ENCODE measurements around the gene KMO. TPM values are rescaled to one million over a fixed set of nuclear protein-coding genes. Genes with fewer than 3 reads are reported as not detected.

KMO gene
- total RNA-seq, 1 experiment from 2014 or later, result not detected

GRCh38 chr1:241482761-241483250 is 49.4 kb upstream of the KMO start:
- TF ChIP-seq, protein P1, sequence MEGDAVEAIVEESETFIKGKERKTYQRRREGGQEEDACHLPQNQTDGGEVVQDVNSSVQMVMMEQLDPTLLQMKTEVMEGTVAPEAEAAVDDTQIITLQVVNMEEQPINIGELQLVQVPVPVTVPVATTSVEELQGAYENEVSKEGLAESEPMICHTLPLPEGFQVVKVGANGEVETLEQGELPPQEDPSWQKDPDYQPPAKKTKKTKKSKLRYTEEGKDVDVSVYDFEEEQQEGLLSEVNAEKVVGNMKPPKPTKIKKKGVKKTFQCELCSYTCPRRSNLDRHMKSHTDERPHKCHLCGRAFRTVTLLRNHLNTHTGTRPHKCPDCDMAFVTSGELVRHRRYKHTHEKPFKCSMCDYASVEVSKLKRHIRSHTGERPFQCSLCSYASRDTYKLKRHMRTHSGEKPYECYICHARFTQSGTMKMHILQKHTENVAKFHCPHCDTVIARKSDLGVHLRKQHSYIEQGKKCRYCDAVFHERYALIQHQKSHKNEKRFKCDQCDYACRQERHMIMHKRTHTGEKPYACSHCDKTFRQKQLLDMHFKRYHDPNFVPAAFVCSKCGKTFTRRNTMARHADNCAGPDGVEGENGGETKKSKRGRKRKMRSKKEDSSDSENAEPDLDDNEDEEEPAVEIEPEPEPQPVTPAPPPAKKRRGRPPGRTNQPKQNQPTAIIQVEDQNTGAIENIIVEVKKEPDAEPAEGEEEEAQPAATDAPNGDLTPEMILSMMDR (conservative IDR thresholded peaks at IDR 0.05), result no peak
- Histone ChIP-seq H3K56ac (ENCODE audit: insufficient read length, low read depth, low read length) (no peak overlapping the region), H4K5ac (ENCODE audit: insufficient read length, low read depth, low read length) (no peak overlapping the region), H4K8ac (replicated peaks; ENCODE audit: insufficient read length, low read depth, low read length) (no peak overlapping the region), H2BK5ac (ENCODE audit: insufficient read length, low read length) (no peak overlapping the region), H3K9me3 (ENCODE audit: control insufficient read depth, low read depth, low read length) (no peaks in the 10 kb centered on the region), H4K20me1 (ENCODE audit: control insufficient read depth, insufficient read depth, insufficient read length) (no peaks in the 10 kb centered on the region), H2BK120ac (ENCODE audit: low read depth, low read length, poor library complexity, severe bottlenecking) (no peak overlapping the region), H3T11ph (ENCODE audit: low read length) (no peak overlapping the region), H4K91ac (ENCODE audit: insufficient read length, low read depth, low read length) (no peak overlapping the region), H3K79me1 (ENCODE audit: insufficient read depth, low read depth, low read length, poor library complexity, severe bottlenecking) (no peaks in the 10 kb centered on the region), H3K4me1 (ENCODE audit: insufficient read depth, low read length) (no peaks in the 10 kb centered on the region), H3K14ac (ENCODE audit: insufficient read depth, low read length) (no peak overlapping the region), H3K4ac (ENCODE audit: low read depth, low read length) (no peak overlapping the region), H3K79me2 (ENCODE audit: insufficient read depth, low read length) (no peaks in the 10 kb centered on the region), H2BK20ac (ENCODE audit: low read depth, low read length, poor library complexity, severe bottlenecking) (no peak overlapping the region), H3K27ac (ENCODE audit: insufficient read length, low read depth, low read length) (no peak overlapping the region), H2BK12ac (ENCODE audit: insufficient read length, low read depth, low read length) (no peak overlapping the region), H3K9ac (ENCODE audit: extremely low read depth, insufficient read length, low read length) (no peak overlapping the region), H2AFZ (ENCODE audit: low read length) (no peak overlapping the region), H2AK5ac (ENCODE audit: insufficient read length, low read length) (no peak overlapping the region), H3K27me3 (ENCODE audit: insufficient read depth, low read length) (no peaks in the 10 kb centered on the region), H3K23ac (ENCODE audit: insufficient read length, low read depth, low read length) (no peak overlapping the region), H3K18ac (ENCODE audit: insufficient read length, low read depth, low read length) (no peak overlapping the region), H3K23me2 (ENCODE audit: insufficient read length, low read depth, low read length, poor library complexity, severe bottlenecking) (no peaks in the 10 kb centered on the region), H3K4me2 (ENCODE audit: insufficient read depth, insufficient read length, low read length) (no peak overlapping the region), H2BK15ac (ENCODE audit: low read depth, low read length) (no peak overlapping the region)
- Mint-ChIP-seq H3K9me3 (peaks cover 4 to 8% of the 10 kb centered on the region in 2 experiments), H3K27me3 (ENCODE audit: low read depth) (no peaks in the 10 kb centered on the region), H3K4me3 (no peak overlapping the region), H3K36me3 (ENCODE audit: insufficient read depth in 1 of 3, low read depth in 3 of 3) (peaks cover 0 to 7% (median 4%) of the 10 kb centered on the region in 3 experiments; a peak in 4 of 7 replicates), H3K4me1 (no peaks in the 10 kb centered on the region), H3K27ac (no peak overlapping the region; a peak in 1 of 7 replicates)
- DNase-seq, result no peak
- WGBS (ENCODE audit: extremely low coverage, insufficient read length, low lambda C conversion rate), result no CpG with 5 or more reads among the region's 1 CpG
